Natural killer cell (primary cell): ENCODE measurements around the gene TDRD15. TPM values are rescaled to one million over a fixed set of nuclear protein-coding genes. Genes with fewer than 3 reads are reported as not detected.

ENCODE experiments used
- ATAC-seq, 3 donors: fragments of 150-1000 bp in 2 of 3; fragments of 200-7000 bp in 1 of 3; cut with Tn5 transposase; 1 replicate in 1 of 3; 2 replicates in 2 of 3; pipeline ENCODE4 v1.10.0; 2021; ENCODE audit warnings: mild to moderate bottlenecking in 2 of 3, moderate library complexity in 2 of 3
- DNase-seq, 2 donors: peaks; one replicate each; pipeline versions ENCODE4 v3.0.0 to v3.0.0-alpha.2; 2013 to 2021; ENCODE audit warnings: mixed read lengths in 1 of 2
- H3K27ac ChIP-seq: one replicate; pipeline ENCODE4 v1.5.1; 2013; ENCODE audit warnings: mild to moderate bottlenecking, low read length
- H3K27me3 ChIP-seq: one replicate; pipeline ENCODE4 v1.6.1; 2013; ENCODE audit warnings: low read length; ENCODE audit not compliant: control insufficient read depth, insufficient read depth
- H3K36me3 ChIP-seq: one replicate; pipeline ENCODE4 v1.6.1; 2013; ENCODE audit warnings: low read length; ENCODE audit not compliant: control insufficient read depth, insufficient read depth
- H3K4me1 ChIP-seq: one replicate; pipeline ENCODE4 v1.6.1; 2013; ENCODE audit warnings: low read length; ENCODE audit not compliant: control insufficient read depth, insufficient read depth
- H3K4me3 ChIP-seq: one replicate; pipeline ENCODE4 v1.5.1; 2013; ENCODE audit warnings: low read length
- H3K9me3 ChIP-seq: one replicate; pipeline ENCODE4 v1.6.1; 2013; ENCODE audit warnings: low read length; ENCODE audit not compliant: control insufficient read depth, insufficient read depth
- H3K27ac Mint-ChIP-seq, 2 donors: one replicate each; pipeline ENCODE4 v1.8.0; 2022; ENCODE audit warnings: mild to moderate bottlenecking in 2 of 2, mixed read lengths in 2 of 2, moderate library complexity in 1 of 2
- H3K27me3 Mint-ChIP-seq, 2 donors: one replicate each; pipeline ENCODE4 v1.8.0; 2022; ENCODE audit warnings: low read depth in 2 of 2, mixed read lengths in 2 of 2
- H3K36me3 Mint-ChIP-seq: one replicate; pipeline ENCODE4 v1.8.0; 2022; ENCODE audit warnings: mixed read lengths
- H3K4me1 Mint-ChIP-seq, 2 donors: one replicate each; pipeline ENCODE4 v1.8.0; 2022; ENCODE audit warnings: mixed read lengths in 2 of 2
- H3K4me3 Mint-ChIP-seq: one replicate; pipeline ENCODE4 v1.8.0; 2022; ENCODE audit warnings: mild to moderate bottlenecking, moderate library complexity, mixed read lengths
- H3K9me3 Mint-ChIP-seq, 2 donors: one replicate each; pipeline ENCODE4 v1.8.0; 2022; ENCODE audit warnings: mixed read lengths in 2 of 2
- WGBS: methylation state at CpG from one replicate; pipeline ENCODE4 v1.1.7; 2013; ENCODE audit warnings: missing lambda C conversion rate; ENCODE audit not compliant: insufficient coverage; 5-methylcytosine and 5-hydroxymethylcytosine counted together
- intact Hi-C: fragments of 100-400 bp; cut with micrococcal nuclease; formaldehyde crosslinking; loops from one replicate; pipeline ENCODE4 v1.14.2; 2022
- total RNA-seq, 4 donors: library from RNA; stranded (reverse); fragments of 120-200 nt in 1 of 4; gene quantifications; one replicate each; pipeline versions ENCODE4 v1.2.3 to v1.2.4, GENCODE V29; 2013 to 2022
- TF ChIP-seq, protein P1 (sequence below): fragments of 200-600 bp; IDR thresholded peaks from one replicate; pipeline ENCODE4 v1.8.0; 2022; ENCODE audit warnings: antibody characterized with exemption

The TDRD15 gene
- total RNA-seq, 3 donors from 2014 or later (not counting 1 experiment from before 2014, with no cell fraction given) = 0.21 to 0.33 (median 0.27) TPM

DNA sequence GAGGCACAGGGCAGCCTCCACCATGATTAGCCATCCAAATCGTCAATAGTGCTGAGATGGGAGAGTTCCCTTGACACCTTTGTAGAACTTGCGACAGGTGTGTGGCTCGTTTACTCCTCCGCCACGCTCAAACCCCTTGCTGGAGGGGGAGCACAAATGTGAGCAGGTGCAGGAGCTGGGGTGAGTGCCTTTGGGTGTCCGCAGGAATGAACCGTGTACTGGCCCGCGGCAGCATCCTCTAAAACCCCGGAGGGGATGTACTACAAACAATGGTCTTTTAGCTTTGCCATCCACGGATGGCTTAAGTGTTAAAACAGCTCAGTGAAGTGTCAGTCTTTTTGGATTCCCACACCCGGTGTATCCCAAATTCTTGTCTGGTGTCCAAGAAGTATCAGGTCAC, 21.4 kb upstream of the TDRD15 start:
- Mint-ChIP-seq H3K4me3 (no peak overlapping the region), H3K9me3 (no peaks in the 10 kb centered on the region), H3K4me1 (peaks cover 0 to 5% of the 10 kb centered on the region in 2 donors), H3K27me3 (peaks cover 0 to 7% of the 10 kb centered on the region in 2 donors), H3K27ac (no peak overlapping the region), H3K36me3 (no peaks in the 10 kb centered on the region)
- no peak overlapping the region for H3K27ac ChIP-seq
- TF ChIP-seq, protein P1, sequence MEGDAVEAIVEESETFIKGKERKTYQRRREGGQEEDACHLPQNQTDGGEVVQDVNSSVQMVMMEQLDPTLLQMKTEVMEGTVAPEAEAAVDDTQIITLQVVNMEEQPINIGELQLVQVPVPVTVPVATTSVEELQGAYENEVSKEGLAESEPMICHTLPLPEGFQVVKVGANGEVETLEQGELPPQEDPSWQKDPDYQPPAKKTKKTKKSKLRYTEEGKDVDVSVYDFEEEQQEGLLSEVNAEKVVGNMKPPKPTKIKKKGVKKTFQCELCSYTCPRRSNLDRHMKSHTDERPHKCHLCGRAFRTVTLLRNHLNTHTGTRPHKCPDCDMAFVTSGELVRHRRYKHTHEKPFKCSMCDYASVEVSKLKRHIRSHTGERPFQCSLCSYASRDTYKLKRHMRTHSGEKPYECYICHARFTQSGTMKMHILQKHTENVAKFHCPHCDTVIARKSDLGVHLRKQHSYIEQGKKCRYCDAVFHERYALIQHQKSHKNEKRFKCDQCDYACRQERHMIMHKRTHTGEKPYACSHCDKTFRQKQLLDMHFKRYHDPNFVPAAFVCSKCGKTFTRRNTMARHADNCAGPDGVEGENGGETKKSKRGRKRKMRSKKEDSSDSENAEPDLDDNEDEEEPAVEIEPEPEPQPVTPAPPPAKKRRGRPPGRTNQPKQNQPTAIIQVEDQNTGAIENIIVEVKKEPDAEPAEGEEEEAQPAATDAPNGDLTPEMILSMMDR = no peak
- H3K4me1 ChIP-seq = no peaks in the 10 kb centered on the region
- H3K36me3 ChIP-seq = no peaks in the 10 kb centered on the region
- H3K4me3 ChIP-seq = no peak overlapping the region
- 94% methylated on average over 12 of the region's 12 CpGs for WGBS
- intact Hi-C loops = no loop called here
- no peaks in the 10 kb centered on the region for H3K27me3 ChIP-seq
- DNase-seq = no peak
- no peaks in the 10 kb centered on the region for H3K9me3 ChIP-seq
- ATAC-seq = no peak

GRCh38 chr2:21103274-21103891, 20.4 kb upstream of the TDRD15 start:
- H3K27ac ChIP-seq = no peak overlapping the region
- WGBS = 71% methylated on average over 1 of the region's 1 CpG
- no peaks in the 10 kb centered on the region for H3K27me3 ChIP-seq
- H3K4me3 Mint-ChIP-seq = no peak overlapping the region
- ATAC-seq (no peak), DNase-seq (no peak)
- H3K27ac Mint-ChIP-seq = no peak overlapping the region
- H3K4me1 Mint-ChIP-seq = peaks cover 0 to 5% of the 10 kb centered on the region in 2 donors
- no peak overlapping the region for H3K4me3 ChIP-seq
- H3K4me1 ChIP-seq = no peaks in the 10 kb centered on the region
- TF ChIP-seq, protein P1 = no peak
- no peaks in the 10 kb centered on the region for H3K9me3 Mint-ChIP-seq
- no peaks in the 10 kb centered on the region for H3K36me3 Mint-ChIP-seq
- no peaks in the 10 kb centered on the region for H3K36me3 ChIP-seq
- no peaks in the 10 kb centered on the region for H3K27me3 Mint-ChIP-seq
- no peaks in the 10 kb centered on the region for H3K9me3 ChIP-seq
- intact Hi-C loops = no loop called here

GRCh38 chr2:21104030-21104660, 19.6 kb upstream of the TDRD15 start:
- no peaks in the 10 kb centered on the region for H3K4me1 ChIP-seq
- TF ChIP-seq, protein P1 = no peak
- H3K9me3 Mint-ChIP-seq = no peaks in the 10 kb centered on the region
- no peak overlapping the region for H3K4me3 Mint-ChIP-seq
- no peak overlapping the region for H3K4me3 ChIP-seq
- no peak for ATAC-seq
- H3K36me3 ChIP-seq = no peaks in the 10 kb centered on the region
- peaks cover 0 to 5% of the 10 kb centered on the region in 2 donors for H3K4me1 Mint-ChIP-seq
- no CpG with 5 or more reads among the region's 1 CpG for WGBS
- H3K27ac Mint-ChIP-seq = no peak overlapping the region
- no peaks in the 10 kb centered on the region for H3K9me3 ChIP-seq
- DNase-seq = no peak
- intact Hi-C loops = no loop called here
- no peak overlapping the region for H3K27ac ChIP-seq
- H3K27me3 ChIP-seq = no peaks in the 10 kb centered on the region
- H3K27me3 Mint-ChIP-seq = no peaks in the 10 kb centered on the region
- no peaks in the 10 kb centered on the region for H3K36me3 Mint-ChIP-seq
